ENCODE results near the gene CHRM2.

CHRM2 gene

GRCh38 chr7:136947347-136947746 is 78.9 kb downstream of the CHRM2 start:
- TF ChIP-seq, protein P1, sequence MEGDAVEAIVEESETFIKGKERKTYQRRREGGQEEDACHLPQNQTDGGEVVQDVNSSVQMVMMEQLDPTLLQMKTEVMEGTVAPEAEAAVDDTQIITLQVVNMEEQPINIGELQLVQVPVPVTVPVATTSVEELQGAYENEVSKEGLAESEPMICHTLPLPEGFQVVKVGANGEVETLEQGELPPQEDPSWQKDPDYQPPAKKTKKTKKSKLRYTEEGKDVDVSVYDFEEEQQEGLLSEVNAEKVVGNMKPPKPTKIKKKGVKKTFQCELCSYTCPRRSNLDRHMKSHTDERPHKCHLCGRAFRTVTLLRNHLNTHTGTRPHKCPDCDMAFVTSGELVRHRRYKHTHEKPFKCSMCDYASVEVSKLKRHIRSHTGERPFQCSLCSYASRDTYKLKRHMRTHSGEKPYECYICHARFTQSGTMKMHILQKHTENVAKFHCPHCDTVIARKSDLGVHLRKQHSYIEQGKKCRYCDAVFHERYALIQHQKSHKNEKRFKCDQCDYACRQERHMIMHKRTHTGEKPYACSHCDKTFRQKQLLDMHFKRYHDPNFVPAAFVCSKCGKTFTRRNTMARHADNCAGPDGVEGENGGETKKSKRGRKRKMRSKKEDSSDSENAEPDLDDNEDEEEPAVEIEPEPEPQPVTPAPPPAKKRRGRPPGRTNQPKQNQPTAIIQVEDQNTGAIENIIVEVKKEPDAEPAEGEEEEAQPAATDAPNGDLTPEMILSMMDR (IDR thresholded peaks at IDR 0.05; ENCODE audit: extremely low read depth, insufficient read depth, missing control alignments), result no peak
- no peak for DNase-seq (ENCODE audit: low spot score)
- in situ Hi-C loops (cut with MboI; ENCODE audit: low pct_unique_long_range_greater_than_20kb, low sequenced_read_pairs, unreplicated experiment), result no loop called here

DNA sequence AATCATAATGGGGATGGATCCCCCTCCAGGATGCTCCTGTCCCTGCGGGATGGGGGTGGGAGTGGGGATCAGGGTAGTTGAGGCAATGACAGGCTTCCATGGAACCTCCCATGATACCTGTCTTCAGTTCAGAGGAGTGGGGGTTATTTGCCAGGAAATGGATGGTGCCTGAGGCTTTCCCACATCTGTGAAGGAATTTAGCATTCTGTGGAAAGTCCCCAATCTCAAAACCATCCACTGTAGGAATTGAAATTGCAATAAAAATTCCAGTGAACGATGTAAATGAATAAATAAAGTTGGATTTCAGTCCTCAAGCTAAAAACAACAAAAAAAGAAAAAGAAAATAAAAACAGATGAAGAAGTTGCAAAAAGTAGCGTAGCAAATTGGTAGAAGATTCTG is 81.9 kb downstream of the CHRM2 start:
- DNase-seq (ENCODE audit: low spot score), result no peak
- in situ Hi-C loops (cut with MboI; ENCODE audit: low pct_unique_long_range_greater_than_20kb, low sequenced_read_pairs, unreplicated experiment), result no loop called here
- TF ChIP-seq, protein P1 (IDR thresholded peaks at IDR 0.05; ENCODE audit: extremely low read depth, insufficient read depth, missing control alignments), result no peak

DNA sequence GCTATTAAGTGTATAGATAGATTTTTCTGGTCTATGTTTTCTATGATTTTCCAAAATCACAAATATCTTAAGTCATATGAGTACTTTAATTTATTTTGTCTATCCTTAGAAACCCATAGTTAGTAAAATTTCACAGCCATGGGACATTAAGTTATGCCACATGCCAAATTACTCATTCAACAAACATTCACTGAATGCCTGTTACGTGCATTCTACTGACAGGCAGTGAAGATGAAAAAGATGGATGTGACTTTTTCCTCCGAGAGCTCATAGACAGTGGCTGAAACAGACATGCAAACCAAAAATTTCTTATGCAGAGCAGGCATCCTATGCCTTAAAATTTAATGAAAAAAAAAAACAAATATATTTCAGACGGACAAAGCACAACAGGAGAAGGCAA is 84.9 kb downstream of the CHRM2 start:
- in situ Hi-C loops (cut with MboI; ENCODE audit: low pct_unique_long_range_greater_than_20kb, low sequenced_read_pairs, unreplicated experiment), result no loop called here
- TF ChIP-seq, protein P1 (IDR thresholded peaks at IDR 0.05; ENCODE audit: extremely low read depth, insufficient read depth, missing control alignments), result no peak
- DNase-seq (ENCODE audit: low spot score), result no peak

- in situ Hi-C loops (cut with MboI; ENCODE audit: low pct_unique_long_range_greater_than_20kb, low sequenced_read_pairs, unreplicated experiment), result no loop called here
- no peak for DNase-seq (ENCODE audit: low spot score)
- TF ChIP-seq, protein P1 (IDR thresholded peaks at IDR 0.05; ENCODE audit: extremely low read depth, insufficient read depth, missing control alignments), result no peak
These were observed 87.8 kb downstream of the CHRM2 start for GRCh38 chr7:136956232-136956631.

- in situ Hi-C loops (cut with MboI; ENCODE audit: low pct_unique_long_range_greater_than_20kb, low sequenced_read_pairs, unreplicated experiment), result no loop called here
- TF ChIP-seq, protein P1 (IDR thresholded peaks at IDR 0.05; ENCODE audit: extremely low read depth, insufficient read depth, missing control alignments), result no peak
- DNase-seq (ENCODE audit: low spot score), result no peak
These were observed 88.2 kb downstream of the CHRM2 start for GRCh38 chr7:136956671-136957070.

DNA sequence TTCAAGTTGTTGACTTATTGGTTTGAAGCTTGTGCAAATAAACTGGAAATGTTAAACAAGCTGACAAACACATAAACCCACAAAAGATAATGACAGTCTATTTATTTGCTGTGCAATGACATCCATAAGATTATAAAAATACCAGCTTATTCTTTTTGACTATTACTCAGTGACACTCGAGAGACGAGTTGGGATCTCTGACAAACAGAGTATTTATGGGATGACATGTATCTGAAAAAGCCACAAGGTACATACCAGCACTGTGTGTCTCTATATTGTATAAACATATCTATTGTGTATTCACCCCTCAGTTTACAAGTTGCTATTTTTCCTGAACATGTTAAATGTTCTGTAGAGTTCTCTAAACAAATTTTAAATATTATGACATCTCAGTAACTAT is 88.9 kb downstream of the CHRM2 start:
- in situ Hi-C loops (cut with MboI; ENCODE audit: low pct_unique_long_range_greater_than_20kb, low sequenced_read_pairs, unreplicated experiment), result no loop called here
- TF ChIP-seq, protein P1 (IDR thresholded peaks at IDR 0.05; ENCODE audit: extremely low read depth, insufficient read depth, missing control alignments), result no peak
- no peak for DNase-seq (ENCODE audit: low spot score)

DNA sequence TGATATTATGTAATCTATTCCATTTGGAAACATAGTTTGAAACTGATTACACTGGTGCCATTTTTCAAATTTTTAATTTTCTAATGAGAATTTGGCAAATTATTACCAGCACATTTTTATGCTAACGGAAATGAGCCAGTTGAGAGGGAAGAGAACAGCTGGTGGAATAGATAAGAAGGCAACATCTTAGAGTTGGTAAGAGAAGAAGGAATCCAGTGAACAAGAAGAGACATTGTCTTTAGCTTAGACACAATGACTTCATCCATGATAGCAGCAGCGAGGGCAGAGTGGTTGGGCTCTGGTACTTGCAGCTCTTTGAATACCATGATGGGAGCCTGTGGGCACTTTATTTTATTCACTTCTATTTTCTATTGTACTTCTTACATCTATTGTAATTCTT is 89.6 kb downstream of the CHRM2 start:
- in situ Hi-C loops (cut with MboI; ENCODE audit: low pct_unique_long_range_greater_than_20kb, low sequenced_read_pairs, unreplicated experiment), result no loop called here
- TF ChIP-seq, protein P1 (IDR thresholded peaks at IDR 0.05; ENCODE audit: extremely low read depth, insufficient read depth, missing control alignments), result no peak
- DNase-seq (ENCODE audit: low spot score), result no peak

Data from GM13977 (cell line).